Lower lobe of right lung (tissue), 2 donors: ENCODE data around the gene PIK3CG. TPM values are rescaled to one million over a fixed set of nuclear protein-coding genes. Genes with fewer than 3 reads are reported as not detected.
"Not testable (repeated sequence)": the region's sequence is repeated elsewhere in the genome, so short reads cannot be mapped to it uniquely, and the experiment has no call there.

Experiments
- ATAC-seq, 2 donors: fragments of 200-7000 bp; cut with Tn5 transposase; one replicate each; pipeline ENCODE4 v1.9.1; 2020 to 2022; ENCODE audit warnings: mild to moderate bottlenecking in 2 of 2, moderate library complexity in 2 of 2
- DNase-seq: peaks from one replicate; pipeline ENCODE4 v3.0.0-alpha.2; 2020
- H3K27ac ChIP-seq: fragments of 200-600 bp; one replicate; pipeline ENCODE4 v1.8.0; 2022
- H3K27me3 ChIP-seq: fragments of 200-600 bp; one replicate; pipeline ENCODE4 v1.8.0; 2022; ENCODE audit warnings: low read depth
- H3K36me3 ChIP-seq: fragments of 200-600 bp; one replicate; pipeline ENCODE4 v1.8.0; 2022; ENCODE audit warnings: mild to moderate bottlenecking
- H3K4me1 ChIP-seq: fragments of 200-600 bp; one replicate; pipeline ENCODE4 v1.8.0; 2022
- H3K4me3 ChIP-seq: fragments of 200-600 bp; one replicate; pipeline ENCODE4 v1.8.0; 2022; ENCODE audit warnings: mild to moderate bottlenecking
- H3K9me3 ChIP-seq: fragments of 200-600 bp; one replicate; pipeline ENCODE4 v1.8.0; 2022
- CTCF ChIP-seq: fragments of 200-600 bp; IDR thresholded peaks from one replicate; pipeline ENCODE4 v1.8.0; 2022; ENCODE audit warnings: antibody characterized with exemption, mild to moderate bottlenecking
- intact Hi-C: fragments of 100-400 bp; cut with DNase I; formaldehyde crosslinking; loops from one replicate; pipeline ENCODE4 v1.11.0; 2022
- total RNA-seq: library from RNA; stranded (reverse); fragmentation: NEBNext Ultra II Directional; extraction: Animal tissue kit (Norgen Biotek cat#: 25700); gene quantifications from one replicate; pipeline ENCODE4 v1.2.1, GENCODE V29; 2021
- donor health status: DM: no; HTN: yes; CAD: no; lungs with severe emphysema.

The PIK3CG gene
- total RNA-seq, 1 donor from 2014 or later: 14.9 TPM

- intact Hi-C loops: no loop called here
Observed at GRCh38 chr7:106915873-106916272, 50.8 kb downstream of the PIK3CG start.

GRCh38 chr7:106916679-106917078, 51.6 kb downstream of the PIK3CG start:
- intact Hi-C loops: no loop called here
- no peaks in the 10 kb centered on the region for H3K9me3 ChIP-seq
- no peak for ATAC-seq
- no peak for TF ChIP-seq CTCF
- H3K27ac ChIP-seq: no peak overlapping the region
- H3K4me3 ChIP-seq: no peak overlapping the region
- DNase-seq: no peak
- no peaks in the 10 kb centered on the region for H3K4me1 ChIP-seq
- no peaks in the 10 kb centered on the region for H3K27me3 ChIP-seq
- H3K36me3 ChIP-seq: no peaks in the 10 kb centered on the region

More at GRCh38 chr7:106915873-106916272, 50.8 kb downstream of the PIK3CG start:
- Histone ChIP-seq H3K4me3 (no peak overlapping the region), H3K4me1 (no peaks in the 10 kb centered on the region), H3K36me3 (no peaks in the 10 kb centered on the region), H3K27ac (no peak overlapping the region), H3K9me3 (no peaks in the 10 kb centered on the region), H3K27me3 (no peaks in the 10 kb centered on the region)
- ATAC-seq: no peak
- TF ChIP-seq CTCF: no peak
- no peak for DNase-seq

GRCh38 chr7:106918991-106919390, 53.9 kb downstream of the PIK3CG start:
- ATAC-seq (no peak), DNase-seq (no peak)
- Histone ChIP-seq H3K9me3 (no peaks in the 10 kb centered on the region), H3K27ac (no peak overlapping the region), H3K4me1 (no peaks in the 10 kb centered on the region), H3K27me3 (no peaks in the 10 kb centered on the region), H3K4me3 (no peak overlapping the region), H3K36me3 (no peaks in the 10 kb centered on the region)
- intact Hi-C loops: no loop called here
- TF ChIP-seq CTCF: no peak

GRCh38 chr7:106924468-106924867, 59.4 kb downstream of the PIK3CG start:
- ATAC-seq, DNase-seq, H3K36me3 ChIP-seq, H3K27ac ChIP-seq, H3K4me3 ChIP-seq, H3K27me3 ChIP-seq, H3K4me1 ChIP-seq, intact Hi-C loops, H3K9me3 ChIP-seq: not testable (repeated sequence)

- intact Hi-C loops: no loop called here
Observed at GRCh38 chr7:106926892-106927291, 61.8 kb downstream of the PIK3CG start.

GRCh38 chr7:106927536-106927935, 62.5 kb downstream of the PIK3CG start:
- H3K27me3 ChIP-seq: no peaks in the 10 kb centered on the region

More at GRCh38 chr7:106926892-106927291, 61.8 kb downstream of the PIK3CG start:
- Histone ChIP-seq H3K27ac (no peak overlapping the region), H3K9me3 (no peaks in the 10 kb centered on the region), H3K36me3 (no peaks in the 10 kb centered on the region), H3K4me3 (no peak overlapping the region), H3K27me3 (no peaks in the 10 kb centered on the region), H3K4me1 (no peaks in the 10 kb centered on the region)
- no peak for DNase-seq
- no peak for TF ChIP-seq CTCF
- no peak for ATAC-seq

GRCh38 chr7:106929616-106930015, 64.5 kb downstream of the PIK3CG start:
- H3K4me3 ChIP-seq, H3K9me3 ChIP-seq, H3K4me1 ChIP-seq, intact Hi-C loops, DNase-seq, H3K27ac ChIP-seq, H3K27me3 ChIP-seq, ATAC-seq, H3K36me3 ChIP-seq: not testable (repeated sequence)

More at GRCh38 chr7:106927536-106927935, 62.5 kb downstream of the PIK3CG start:
- no peak for ATAC-seq
- no peak for DNase-seq
- no peak overlapping the region for H3K27ac ChIP-seq
- H3K36me3 ChIP-seq: no peaks in the 10 kb centered on the region
- no peak overlapping the region for H3K4me3 ChIP-seq
- no peaks in the 10 kb centered on the region for H3K9me3 ChIP-seq
- no peak for TF ChIP-seq CTCF
- intact Hi-C loops: no loop called here
- H3K4me1 ChIP-seq: no peaks in the 10 kb centered on the region
